ENCODE measurements around the gene TADA1. TPM values are rescaled to one million over a fixed set of nuclear protein-coding genes. Genes with fewer than 3 reads are reported as not detected.

The TADA1 gene, protein sequence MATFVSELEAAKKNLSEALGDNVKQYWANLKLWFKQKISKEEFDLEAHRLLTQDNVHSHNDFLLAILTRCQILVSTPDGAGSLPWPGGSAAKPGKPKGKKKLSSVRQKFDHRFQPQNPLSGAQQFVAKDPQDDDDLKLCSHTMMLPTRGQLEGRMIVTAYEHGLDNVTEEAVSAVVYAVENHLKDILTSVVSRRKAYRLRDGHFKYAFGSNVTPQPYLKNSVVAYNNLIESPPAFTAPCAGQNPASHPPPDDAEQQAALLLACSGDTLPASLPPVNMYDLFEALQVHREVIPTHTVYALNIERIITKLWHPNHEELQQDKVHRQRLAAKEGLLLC
- 11.4 and 17.5 TPM in 2 replicates for total RNA-seq

GRCh38 chr1:166875734-166876539, at the start of gene TADA1:
Gene TADA1, minus strand, starts transcription at chr1:166876264. Its CDS starts 31 bp downstream, at chr1:166876233.

DNA sequence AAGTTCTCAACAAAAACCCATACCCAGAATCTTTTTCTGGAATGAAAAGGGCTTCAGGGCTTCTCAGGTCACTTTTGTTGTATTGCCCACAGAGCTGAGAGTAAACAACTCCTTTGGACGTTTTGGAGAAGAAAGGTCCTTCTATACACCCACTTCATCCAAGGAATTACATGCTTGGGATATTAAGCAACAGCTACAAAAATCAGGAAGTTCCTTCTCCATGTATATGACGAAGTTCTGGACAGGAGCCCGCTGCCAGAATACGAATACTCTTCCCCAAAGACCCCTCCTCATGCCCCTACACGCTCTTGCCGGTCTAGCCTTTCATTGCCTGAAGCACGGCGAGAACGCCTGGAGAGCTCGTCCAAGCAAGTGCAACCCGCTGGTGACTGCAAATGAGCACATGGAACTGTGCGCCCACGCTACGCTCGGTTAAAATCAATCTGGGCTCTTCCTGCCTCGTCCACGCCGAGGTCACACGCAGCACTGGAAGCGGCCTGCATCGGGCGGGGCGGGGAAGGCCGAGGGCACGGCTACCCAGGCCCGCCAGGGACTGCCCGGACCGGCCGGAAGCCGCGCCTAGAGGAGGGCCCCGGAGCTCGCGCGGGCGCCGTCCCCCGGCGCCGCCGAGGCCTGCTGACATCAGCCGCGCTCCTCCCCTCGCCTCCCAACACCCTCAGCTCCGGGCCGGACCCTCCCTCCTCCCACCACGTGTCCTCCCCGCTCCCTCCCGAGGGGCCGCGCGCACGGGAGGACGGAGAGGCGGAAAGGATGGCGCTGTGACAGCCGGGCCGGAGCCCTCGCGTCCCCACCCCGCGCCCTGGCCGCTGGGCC, 37.1 kb downstream of the TADA1 start, which contains the start of gene POGK:
POGK (plus strand) TSS at position 710 of the 834 bp plus-strand sequence. CDS start 1,482 bp downstream, outside the sequence.

Other genes starting within 250 kb of the TADA1 start
- 22.1 and 33.3 TPM in 2 replicates for gene POGK, start 36.8 kb downstream of the TADA1 start, total RNA-seq
- 0.61 TPM in 1 of 2 replicates, not detected in the other for gene ILDR2, start 99.3 kb upstream of the TADA1 start, total RNA-seq
- gene MAEL, start 113.0 kb upstream of the TADA1 start, total RNA-seq: 0.32 TPM in 1 of 2 replicates, not detected in the other
- not detected in 2 replicates for gene GPA33, start 214.1 kb upstream of the TADA1 start, total RNA-seq
- gene STYXL2, start 217.8 kb upstream of the TADA1 start, total RNA-seq: not detected in 2 replicates

Data from epithelial cell of umbilical artery (primary cell).